Measurements from ENCODE around the gene SH3RF3. TPM values are rescaled to one million over a fixed set of nuclear protein-coding genes. Genes with fewer than 3 reads are reported as not detected.

Gene SH3RF3
- total RNA-seq, 2 donors from 2014 or later = 1.3 to 2.7 TPM

- ATAC-seq (no peak), DNase-seq (no peak)
- intact Hi-C loops (cut with DNase I, micrococcal nuclease) = no loop called here
Observed at GRCh38 chr2:109365131-109365530, 236.1 kb downstream of the SH3RF3 start.

- intact Hi-C loops (cut with DNase I, micrococcal nuclease) = no loop called here
- ATAC-seq (no peak), DNase-seq (no peak)
Observed at GRCh38 chr2:109367683-109368082, 238.7 kb downstream of the SH3RF3 start.

GRCh38 chr2:109368798-109369197 is 239.8 kb downstream of the SH3RF3 start:
- no peak for DNase-seq

GRCh38 chr2:109369671-109370191 is 240.7 kb downstream of the SH3RF3 start:
- intact Hi-C loops (cut with DNase I, micrococcal nuclease) = no loop called here
- DNase-seq (no peak), ATAC-seq (no peak)

More at GRCh38 chr2:109368798-109369197, 239.8 kb downstream of the SH3RF3 start:
- ATAC-seq = no peak
- intact Hi-C loops (cut with DNase I, micrococcal nuclease) = no loop called here

- ATAC-seq (no peak), DNase-seq (no peak)
- intact Hi-C loops (cut with DNase I, micrococcal nuclease) = no loop called here
Observed at GRCh38 chr2:109370399-109371035, 241.5 kb downstream of the SH3RF3 start.

GRCh38 chr2:109371481-109372170 is 242.6 kb downstream of the SH3RF3 start:
- intact Hi-C loops (cut with DNase I, micrococcal nuclease) = no loop called here
- no peak for ATAC-seq
- DNase-seq = no peak

- DNase-seq (no peak), ATAC-seq (peak; percentile 19)
- intact Hi-C loops (cut with DNase I, micrococcal nuclease) = no loop called here
Observed at GRCh38 chr2:109372171-109372568, 243.2 kb downstream of the SH3RF3 start.

GRCh38 chr2:109372614-109373013 is 243.6 kb downstream of the SH3RF3 start:
- DNase-seq (peak in 1 of 2 donors; percentile 24), ATAC-seq (peak; percentile 67)
- intact Hi-C loops (cut with DNase I, micrococcal nuclease) = no loop called here

GRCh38 chr2:109373791-109374547 is 245.0 kb downstream of the SH3RF3 start:
- no peak for ATAC-seq
- intact Hi-C loops (cut with DNase I, micrococcal nuclease) = no loop called here
- peak in 1 of 2 donors; percentile 18 for DNase-seq

- ATAC-seq (peak; percentile 24), DNase-seq (peak in 1 of 2 donors; percentile 33)
- intact Hi-C loops (cut with DNase I, micrococcal nuclease) = no loop called here
Observed at GRCh38 chr2:109374548-109375130, 245.6 kb downstream of the SH3RF3 start.

GRCh38 chr2:109375131-109375561 is 246.1 kb downstream of the SH3RF3 start:
- no peak for ATAC-seq
- intact Hi-C loops (cut with DNase I, micrococcal nuclease) = no loop called here
- DNase-seq = no peak

- intact Hi-C loops (cut with DNase I, micrococcal nuclease) = no loop called here
- DNase-seq (no peak), ATAC-seq (no peak)
Observed at GRCh38 chr2:109375656-109376055, 246.7 kb downstream of the SH3RF3 start.

- peak in 1 of 2 donors; percentile 34 for DNase-seq
- intact Hi-C loops (cut with DNase I, micrococcal nuclease) = no loop called here
- ATAC-seq = peak; percentile 92
Observed at GRCh38 chr2:109376115-109376514, 247.1 kb downstream of the SH3RF3 start.

- intact Hi-C loops (cut with DNase I, micrococcal nuclease) = no loop called here
- no peak for DNase-seq
- no peak for ATAC-seq
Observed at GRCh38 chr2:109376796-109377495, 247.9 kb downstream of the SH3RF3 start.

- DNase-seq (peak in 1 of 2 donors; percentile 15), ATAC-seq (no peak)
- intact Hi-C loops (cut with DNase I, micrococcal nuclease) = no loop called here
Observed at GRCh38 chr2:109377976-109378375, 249.0 kb downstream of the SH3RF3 start.

GRCh38 chr2:109378682-109379081 is 249.7 kb downstream of the SH3RF3 start:
- DNase-seq = no peak
- no peak for ATAC-seq
- intact Hi-C loops (cut with DNase I, micrococcal nuclease) = no loop called here

- intact Hi-C loops (cut with DNase I, micrococcal nuclease) = no loop called here
- no peak for DNase-seq
- ATAC-seq = no peak
Observed at GRCh38 chr2:109379507-109379906, 250.5 kb downstream of the SH3RF3 start.

GRCh38 chr2:109380502-109381326 is 251.7 kb downstream of the SH3RF3 start:
- intact Hi-C loops (cut with DNase I, micrococcal nuclease) = no loop called here
- peak in 1 of 2 donors; percentile 10 for DNase-seq
- ATAC-seq = no peak

Data from left colon (tissue), 2 donors.